ENCODE measurements around the gene E2F6. TPM values are rescaled to one million over a fixed set of nuclear protein-coding genes. Genes with fewer than 3 reads are reported as not detected.

The E2F6 gene
- total RNA-seq, 1 donor from 2014 or later, result 22.1 TPM

DNA sequence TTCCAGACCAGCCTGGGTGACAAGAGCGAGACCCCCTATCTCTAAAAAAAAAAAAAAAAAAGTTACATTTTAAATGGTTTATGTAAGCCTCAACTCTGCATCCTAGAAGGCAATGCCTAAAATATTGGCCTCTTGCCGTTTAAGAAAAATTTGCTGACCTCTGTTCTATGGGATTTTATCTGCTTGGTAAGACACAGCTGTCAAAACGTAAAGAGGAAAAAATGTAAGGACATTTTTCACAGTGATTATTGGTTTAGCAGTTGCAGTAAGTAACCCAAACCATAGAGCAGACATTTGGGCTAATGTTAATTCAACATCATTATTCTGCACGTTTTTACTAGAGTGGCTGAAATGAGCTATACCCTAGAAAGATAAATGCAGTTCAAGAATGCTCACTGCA lies 14.4 kb upstream of the E2F6 start:
- Histone ChIP-seq H3K79me2 (ENCODE audit: insufficient read depth, low read length) (no peaks in the 10 kb centered on the region), H3K27ac (ENCODE audit: low read depth, low read length) (no peak overlapping the region), H3K4me1 (ENCODE audit: insufficient read depth, low read length) (peaks cover 6% of the 10 kb centered on the region), H3K27me3 (ENCODE audit: insufficient read depth, low read length) (peaks cover 61% of the 10 kb centered on the region), H3K36me3 (ENCODE audit: insufficient read depth, low read length) (no peaks in the 10 kb centered on the region), H4K20me1 (ENCODE audit: insufficient read depth, low read length) (no peaks in the 10 kb centered on the region), H3K9me3 (ENCODE audit: insufficient read depth, low read depth, low read length) (no peaks in the 10 kb centered on the region), H3K4me3 (ENCODE audit: insufficient read depth, low read depth, low read length) (no peak overlapping the region), H2AFZ (ENCODE audit: low read depth, low read length) (no peak overlapping the region), H3K4me2 (ENCODE audit: low read length) (no peak overlapping the region), H3K9ac (ENCODE audit: low read length) (no peak overlapping the region)
- H3K4me3 Mint-ChIP-seq (ENCODE audit: unreplicated experiment), result no peak overlapping the region
- FAIRE-seq, result no peak
- no peak overlapping the region for H3K27ac Mint-ChIP-seq (ENCODE audit: unreplicated experiment)
- peaks cover 10% of the 10 kb centered on the region for H3K27me3 Mint-ChIP-seq (ENCODE audit: low read depth, unreplicated experiment)
- TF ChIP-seq EZH2 (IDR thresholded peaks at IDR 0.05; ENCODE audit: insufficient read depth, low read length), result no peak
- H3K36me3 Mint-ChIP-seq (ENCODE audit: low read depth, unreplicated experiment), result no peaks in the 10 kb centered on the region
- H3K9me3 Mint-ChIP-seq (ENCODE audit: unreplicated experiment), result no peaks in the 10 kb centered on the region
- no peak for DNase-seq (ENCODE audit: low read depth)
- H3K4me1 Mint-ChIP-seq (ENCODE audit: low read depth, unreplicated experiment), result peaks cover 8% of the 10 kb centered on the region

- peaks cover 58% of the 10 kb centered on the region for H3K27me3 ChIP-seq (ENCODE audit: insufficient read depth, low read length)
- no peaks in the 10 kb centered on the region for H3K9me3 ChIP-seq (ENCODE audit: insufficient read depth, low read depth, low read length)
- no peak for FAIRE-seq
- Mint-ChIP-seq H3K36me3 (ENCODE audit: low read depth, unreplicated experiment) (no peaks in the 10 kb centered on the region), H3K9me3 (ENCODE audit: unreplicated experiment) (no peaks in the 10 kb centered on the region), H3K4me3 (ENCODE audit: unreplicated experiment) (no peak overlapping the region), H3K27ac (ENCODE audit: unreplicated experiment) (no peak overlapping the region), H3K27me3 (ENCODE audit: low read depth, unreplicated experiment) (peaks cover 14% of the 10 kb centered on the region), H3K4me1 (ENCODE audit: low read depth, unreplicated experiment) (peaks cover 8% of the 10 kb centered on the region)
- H3K4me1 ChIP-seq (ENCODE audit: insufficient read depth, low read length), result peaks cover 6% of the 10 kb centered on the region
- H4K20me1 ChIP-seq (ENCODE audit: insufficient read depth, low read length), result no peaks in the 10 kb centered on the region
- H3K9ac ChIP-seq (ENCODE audit: low read length), result no peak overlapping the region
- TF ChIP-seq, protein P1, sequence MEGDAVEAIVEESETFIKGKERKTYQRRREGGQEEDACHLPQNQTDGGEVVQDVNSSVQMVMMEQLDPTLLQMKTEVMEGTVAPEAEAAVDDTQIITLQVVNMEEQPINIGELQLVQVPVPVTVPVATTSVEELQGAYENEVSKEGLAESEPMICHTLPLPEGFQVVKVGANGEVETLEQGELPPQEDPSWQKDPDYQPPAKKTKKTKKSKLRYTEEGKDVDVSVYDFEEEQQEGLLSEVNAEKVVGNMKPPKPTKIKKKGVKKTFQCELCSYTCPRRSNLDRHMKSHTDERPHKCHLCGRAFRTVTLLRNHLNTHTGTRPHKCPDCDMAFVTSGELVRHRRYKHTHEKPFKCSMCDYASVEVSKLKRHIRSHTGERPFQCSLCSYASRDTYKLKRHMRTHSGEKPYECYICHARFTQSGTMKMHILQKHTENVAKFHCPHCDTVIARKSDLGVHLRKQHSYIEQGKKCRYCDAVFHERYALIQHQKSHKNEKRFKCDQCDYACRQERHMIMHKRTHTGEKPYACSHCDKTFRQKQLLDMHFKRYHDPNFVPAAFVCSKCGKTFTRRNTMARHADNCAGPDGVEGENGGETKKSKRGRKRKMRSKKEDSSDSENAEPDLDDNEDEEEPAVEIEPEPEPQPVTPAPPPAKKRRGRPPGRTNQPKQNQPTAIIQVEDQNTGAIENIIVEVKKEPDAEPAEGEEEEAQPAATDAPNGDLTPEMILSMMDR (IDR thresholded peaks at IDR 0.05; ENCODE audit: insufficient read depth, low read depth, low read length), result no peak
- no peak for TF ChIP-seq EZH2 (IDR thresholded peaks at IDR 0.05; ENCODE audit: insufficient read depth, low read length)
- no peak overlapping the region for H3K4me2 ChIP-seq (ENCODE audit: low read length)
- H3K4me3 ChIP-seq (ENCODE audit: insufficient read depth, low read depth, low read length), result no peak overlapping the region
- no peak overlapping the region for H3K27ac ChIP-seq (ENCODE audit: low read depth, low read length)
- no peaks in the 10 kb centered on the region for H3K36me3 ChIP-seq (ENCODE audit: insufficient read depth, low read length)
- DNase-seq (ENCODE audit: low read depth), result no peak
- H2AFZ ChIP-seq (ENCODE audit: low read depth, low read length), result no peak overlapping the region
- H3K79me2 ChIP-seq (ENCODE audit: insufficient read depth, low read length), result no peaks in the 10 kb centered on the region
Observed at GRCh38 chr2:11478899-11479605, 13.1 kb upstream of the E2F6 start.

DNA sequence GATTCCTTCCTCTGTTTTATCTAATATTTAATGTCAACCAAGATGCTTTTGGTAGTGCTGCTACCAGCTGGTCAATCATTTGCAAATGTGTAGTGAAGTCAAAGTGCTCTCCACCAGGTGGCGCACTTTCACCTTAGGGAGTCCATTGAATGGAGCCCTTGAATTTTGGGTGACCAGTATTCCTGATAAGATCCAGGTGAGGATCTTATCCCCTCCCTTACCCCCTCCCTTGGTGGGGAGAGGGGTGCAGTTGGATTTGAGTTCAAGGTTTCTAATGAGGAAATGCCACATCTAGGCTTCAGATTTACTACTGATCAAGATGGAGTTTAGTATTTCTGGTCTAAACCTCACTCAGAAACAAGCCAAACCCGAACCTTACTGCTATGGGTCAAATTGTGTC lies 12.0 kb upstream of the E2F6 start:
- Histone ChIP-seq H3K36me3 (ENCODE audit: insufficient read depth, low read length) (no peaks in the 10 kb centered on the region), H3K79me2 (ENCODE audit: insufficient read depth, low read length) (no peaks in the 10 kb centered on the region), H3K27me3 (ENCODE audit: insufficient read depth, low read length) (peaks cover 58% of the 10 kb centered on the region), H4K20me1 (ENCODE audit: insufficient read depth, low read length) (no peaks in the 10 kb centered on the region), H3K4me2 (ENCODE audit: low read length) (no peak overlapping the region), H2AFZ (ENCODE audit: low read depth, low read length) (no peak overlapping the region), H3K4me1 (ENCODE audit: insufficient read depth, low read length) (peaks cover under 1% of the 10 kb centered on the region), H3K9ac (ENCODE audit: low read length) (no peak overlapping the region), H3K4me3 (ENCODE audit: insufficient read depth, low read depth, low read length) (no peak overlapping the region), H3K9me3 (ENCODE audit: insufficient read depth, low read depth, low read length) (no peaks in the 10 kb centered on the region), H3K27ac (ENCODE audit: low read depth, low read length) (no peak overlapping the region)
- Mint-ChIP-seq H3K36me3 (ENCODE audit: low read depth, unreplicated experiment) (no peaks in the 10 kb centered on the region), H3K4me3 (ENCODE audit: unreplicated experiment) (no peak overlapping the region), H3K27me3 (ENCODE audit: low read depth, unreplicated experiment) (peaks cover 21% of the 10 kb centered on the region), H3K9me3 (ENCODE audit: unreplicated experiment) (no peaks in the 10 kb centered on the region), H3K4me1 (ENCODE audit: low read depth, unreplicated experiment) (peaks cover 5% of the 10 kb centered on the region), H3K27ac (ENCODE audit: unreplicated experiment) (no peak overlapping the region)
- FAIRE-seq (peak; percentile 73), DNase-seq (ENCODE audit: low read depth) (peak; percentile 45)
- TF ChIP-seq, protein P1 (IDR thresholded peaks at IDR 0.05; ENCODE audit: insufficient read depth, low read depth, low read length), result peak; percentile 86
- no peak for TF ChIP-seq EZH2 (IDR thresholded peaks at IDR 0.05; ENCODE audit: insufficient read depth, low read length)

Data from astrocyte (in vitro differentiated cells and primary cell).